GM04503 (cell line): ENCODE results near the gene CLDND1.
"Not testable (repeated sequence)": the region's sequence is repeated elsewhere in the genome, so short reads cannot be mapped to it uniquely, and the experiment has no call there.

Experiments
- DNase-seq: peaks from one replicate; pipeline ENCODE4 v3.0.0-alpha.2; 2012; ENCODE audit warnings: low read depth

CLDND1 gene

GRCh38 chr3:98522544-98523281 is at the start of gene CLDND1:
Gene CLDND1 (minus strand): TSS chr3:98522902. CDS start chr3:98521424, 1,478 bp downstream.
- DNase-seq: peak; percentile 85

- DNase-seq: no peak
These were observed 45.7 kb upstream of the CLDND1 start for GRCh38 chr3:98568402-98568801.

- no peak for DNase-seq
These were observed 45.1 kb upstream of the CLDND1 start for GRCh38 chr3:98567666-98568270.

GRCh38 chr3:98565843-98566242 is 43.1 kb upstream of the CLDND1 start:
- DNase-seq: no peak

GRCh38 chr3:98565237-98565643 is 42.5 kb upstream of the CLDND1 start:
- no peak for DNase-seq

GRCh38 chr3:98564282-98565005 is 41.7 kb upstream of the CLDND1 start:
- DNase-seq: no peak

- peak; percentile 49 for DNase-seq
These were observed 41.1 kb upstream of the CLDND1 start for GRCh38 chr3:98563661-98564281.

GRCh38 chr3:98561727-98562521 is 39.2 kb upstream of the CLDND1 start:
- no peak for DNase-seq

- DNase-seq: no peak
These were observed 38.2 kb upstream of the CLDND1 start for GRCh38 chr3:98560911-98561310.

- not testable (repeated sequence) for DNase-seq
These were observed 37.1 kb upstream of the CLDND1 start for GRCh38 chr3:98559769-98560168.

GRCh38 chr3:98558100-98558827 is 35.6 kb upstream of the CLDND1 start:
- DNase-seq: no peak

- DNase-seq: no peak
These were observed 34.8 kb upstream of the CLDND1 start for GRCh38 chr3:98557324-98558010.

GRCh38 chr3:98556164-98557130 is 33.7 kb upstream of the CLDND1 start:
- DNase-seq: no peak

- no peak for DNase-seq
These were observed 32.3 kb upstream of the CLDND1 start for GRCh38 chr3:98555025-98555379.

GRCh38 chr3:98554580-98554979 is 31.9 kb upstream of the CLDND1 start:
- DNase-seq: no peak

GRCh38 chr3:98553753-98554152 is 31.1 kb upstream of the CLDND1 start:
- no peak for DNase-seq

GRCh38 chr3:98553021-98553563 is 30.4 kb upstream of the CLDND1 start:
- no peak for DNase-seq

GRCh38 chr3:98552232-98553020 is 29.7 kb upstream of the CLDND1 start:
- no peak for DNase-seq
